Smooth muscle cell (in vitro differentiated cells): ENCODE measurements around the gene TRIM23. TPM values are rescaled to one million over a fixed set of nuclear protein-coding genes. Genes with fewer than 3 reads are reported as not detected.

Experiments used
- DNase-seq: peaks from one replicate; lab custom pipeline; 2025; ENCODE audit not compliant: unreplicated experiment; lab: John Stamatoyannopoulos, UW
- H2AFZ ChIP-seq: fragments of 200-600 bp; sonication (generic); 2 replicates; pipeline ENCODE4 v1.6.0; 2016; ENCODE audit warnings: antibody characterized with exemption, low read depth, mild to moderate bottlenecking
- H3F3A ChIP-seq: fragments of 200-600 bp; sonication (generic); 2 replicates; pipeline ENCODE4 v1.6.0; 2017; ENCODE audit warnings: antibody characterized with exemption, low read depth
- H3K27ac ChIP-seq: fragments of 200-600 bp; sonication (generic); 2 replicates; pipeline ENCODE4 v1.5.1; 2016; ENCODE audit warnings: low read depth, mild to moderate bottlenecking
- H3K27me3 ChIP-seq: fragments of 200-600 bp; sonication (generic); 2 replicates; pipeline ENCODE4 v1.6.1; 2016; ENCODE audit warnings: low read depth, mild to moderate bottlenecking
- H3K36me3 ChIP-seq: fragments of 200-600 bp; sonication (generic); 2 replicates; pipeline ENCODE4 v1.5.1; 2016; ENCODE audit warnings: low read depth
- H3K4me1 ChIP-seq: fragments of 200-600 bp; sonication (generic); 2 replicates; pipeline ENCODE4 v1.5.1; 2016; ENCODE audit warnings: low read depth
- H3K4me2 ChIP-seq: fragments of 200-600 bp; sonication (generic); 2 replicates; pipeline ENCODE4 v1.6.0; 2016; ENCODE audit warnings: mild to moderate bottlenecking
- H3K4me3 ChIP-seq: fragments of 200-600 bp; sonication (generic); 2 replicates; pipeline ENCODE4 v1.5.1; 2016; ENCODE audit warnings: mild to moderate bottlenecking
- H3K79me2 ChIP-seq: fragments of 200-600 bp; sonication (generic); 2 replicates; pipeline ENCODE4 v1.6.0; 2016; ENCODE audit warnings: low read depth, mild to moderate bottlenecking
- H3K9ac ChIP-seq: fragments of 200-600 bp; sonication (generic); 2 replicates; pipeline ENCODE4 v1.6.0; 2016; ENCODE audit warnings: low read depth
- H3K9me3 ChIP-seq: fragments of 200-600 bp; sonication (generic); replicated peaks from 2 replicates; pipeline ENCODE4 v1.5.1; 2016; ENCODE audit warnings: low read depth
- H4K20me1 ChIP-seq: fragments of 200-600 bp; sonication (generic); 2 replicates; pipeline ENCODE4 v1.6.0; 2016; ENCODE audit warnings: low read depth
- WGBS: methylation state at CpG from one replicate; pipeline ENCODE4 v1.1.7; 2016; ENCODE audit warnings: low lambda C conversion rate; 5-methylcytosine and 5-hydroxymethylcytosine counted together
- polyA plus RNA-seq: library from polyadenylated mRNA; unstranded; fragments of >200 nt; fragmentation: Nextera tagmentation; extraction: Ambion mirVana; gene quantifications from 2 replicates; pipeline ENCODE4 v1.2.1, GENCODE V29; 2016
- total RNA-seq: library from RNA; depleted of rRNA; stranded (reverse); fragments of >200 nt; gene quantifications from 2 replicates; pipeline ENCODE4 v1.2.3, GENCODE V29; 2014
- TF ChIP-seq, protein P1 (sequence below): fragments of 200-600 bp; sonication (generic); IDR thresholded peaks from 2 replicates; pipeline ENCODE4 v1.5.1; 2017; ENCODE audit warnings: borderline replicate concordance, mild to moderate bottlenecking, antibody characterized with exemption; ENCODE audit not compliant: insufficient read depth, poor library complexity, severe bottlenecking

TRIM23 gene
- total and polyA plus RNA-seq, 2 experiments from 2014 or later = 9.8 to 25.1 TPM

DNA sequence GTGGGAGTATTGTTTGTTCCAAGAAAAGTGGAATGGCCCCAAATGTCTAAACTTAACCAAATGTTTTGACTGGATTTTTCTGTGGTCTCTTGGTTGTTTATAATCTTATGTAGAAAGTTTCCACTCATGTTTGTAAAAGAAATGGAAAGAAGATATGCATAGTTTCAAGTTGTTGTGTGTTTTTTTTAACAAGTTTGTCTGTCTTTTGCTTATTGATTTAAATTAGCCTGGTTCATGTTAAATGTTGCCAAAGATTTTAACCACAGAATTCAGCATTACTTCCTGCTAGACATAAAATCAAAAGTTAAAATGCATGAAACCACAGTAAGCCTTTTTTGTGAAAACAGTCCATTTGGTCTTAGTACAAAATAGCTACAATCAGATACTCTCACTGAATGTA, 47.0 kb downstream of the TRIM23 start:
- no peak overlapping the region for H2AFZ ChIP-seq
- no peaks in the 10 kb centered on the region for H3F3A ChIP-seq
- TF ChIP-seq, protein P1, sequence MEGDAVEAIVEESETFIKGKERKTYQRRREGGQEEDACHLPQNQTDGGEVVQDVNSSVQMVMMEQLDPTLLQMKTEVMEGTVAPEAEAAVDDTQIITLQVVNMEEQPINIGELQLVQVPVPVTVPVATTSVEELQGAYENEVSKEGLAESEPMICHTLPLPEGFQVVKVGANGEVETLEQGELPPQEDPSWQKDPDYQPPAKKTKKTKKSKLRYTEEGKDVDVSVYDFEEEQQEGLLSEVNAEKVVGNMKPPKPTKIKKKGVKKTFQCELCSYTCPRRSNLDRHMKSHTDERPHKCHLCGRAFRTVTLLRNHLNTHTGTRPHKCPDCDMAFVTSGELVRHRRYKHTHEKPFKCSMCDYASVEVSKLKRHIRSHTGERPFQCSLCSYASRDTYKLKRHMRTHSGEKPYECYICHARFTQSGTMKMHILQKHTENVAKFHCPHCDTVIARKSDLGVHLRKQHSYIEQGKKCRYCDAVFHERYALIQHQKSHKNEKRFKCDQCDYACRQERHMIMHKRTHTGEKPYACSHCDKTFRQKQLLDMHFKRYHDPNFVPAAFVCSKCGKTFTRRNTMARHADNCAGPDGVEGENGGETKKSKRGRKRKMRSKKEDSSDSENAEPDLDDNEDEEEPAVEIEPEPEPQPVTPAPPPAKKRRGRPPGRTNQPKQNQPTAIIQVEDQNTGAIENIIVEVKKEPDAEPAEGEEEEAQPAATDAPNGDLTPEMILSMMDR = no peak
- no peaks in the 10 kb centered on the region for H3K36me3 ChIP-seq
- H3K79me2 ChIP-seq = no peaks in the 10 kb centered on the region
- no peaks in the 10 kb centered on the region for H3K4me1 ChIP-seq
- no peak overlapping the region for H3K4me2 ChIP-seq
- H3K9ac ChIP-seq = no peak overlapping the region
- H3K4me3 ChIP-seq = no peak overlapping the region
- H3K9me3 ChIP-seq = no peaks in the 10 kb centered on the region
- H4K20me1 ChIP-seq = peaks cover 6% of the 10 kb centered on the region
- peak overlapping the region; percentile 28 for H3K27ac ChIP-seq
- no peaks in the 10 kb centered on the region for H3K27me3 ChIP-seq
- DNase-seq = no peak

DNA sequence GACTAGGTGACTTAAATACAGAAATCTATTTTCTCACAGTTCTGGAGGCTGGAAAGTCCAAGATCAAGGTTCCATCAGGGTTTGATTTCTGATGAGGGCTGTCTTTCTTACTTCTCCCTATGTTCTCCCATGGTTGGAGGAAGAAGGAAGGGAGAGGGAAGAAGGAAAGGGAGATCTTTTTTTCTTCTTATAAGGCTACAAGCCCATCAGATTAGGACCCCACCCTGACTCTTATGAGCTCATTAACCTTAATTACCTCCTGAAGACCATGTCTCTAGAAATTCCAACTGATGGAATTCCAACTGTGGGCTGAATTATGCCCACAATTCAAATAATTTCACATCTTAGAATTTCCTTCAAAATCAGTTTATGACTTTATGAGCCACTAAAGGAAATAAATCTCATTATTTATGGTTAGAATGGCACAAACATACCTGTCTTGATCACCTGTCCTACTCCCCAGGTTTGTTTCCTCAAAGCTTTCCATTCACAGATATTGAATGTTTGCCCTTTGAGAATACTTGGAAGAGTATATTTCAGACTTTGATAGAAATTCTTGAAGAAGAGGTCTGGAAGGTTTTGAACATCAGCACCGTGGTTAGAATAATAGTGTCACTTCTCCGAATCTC, 53.4 kb downstream of the TRIM23 start:
- no peaks in the 10 kb centered on the region for H3K4me1 ChIP-seq
- no peaks in the 10 kb centered on the region for H3K27me3 ChIP-seq
- DNase-seq = no peak
- H3F3A ChIP-seq = no peaks in the 10 kb centered on the region
- peaks cover 20% of the 10 kb centered on the region for H3K79me2 ChIP-seq
- no peaks in the 10 kb centered on the region for H3K9me3 ChIP-seq
- H3K4me2 ChIP-seq = no peak overlapping the region
- no peak overlapping the region for H3K4me3 ChIP-seq
- peaks cover 5% of the 10 kb centered on the region for H4K20me1 ChIP-seq
- 94% methylated on average over 2 of the region's 2 CpGs for WGBS
- no peak overlapping the region for H2AFZ ChIP-seq
- no peak overlapping the region for H3K9ac ChIP-seq
- H3K27ac ChIP-seq = no peak overlapping the region
- H3K36me3 ChIP-seq = no peaks in the 10 kb centered on the region
- TF ChIP-seq, protein P1 = no peak

DNA sequence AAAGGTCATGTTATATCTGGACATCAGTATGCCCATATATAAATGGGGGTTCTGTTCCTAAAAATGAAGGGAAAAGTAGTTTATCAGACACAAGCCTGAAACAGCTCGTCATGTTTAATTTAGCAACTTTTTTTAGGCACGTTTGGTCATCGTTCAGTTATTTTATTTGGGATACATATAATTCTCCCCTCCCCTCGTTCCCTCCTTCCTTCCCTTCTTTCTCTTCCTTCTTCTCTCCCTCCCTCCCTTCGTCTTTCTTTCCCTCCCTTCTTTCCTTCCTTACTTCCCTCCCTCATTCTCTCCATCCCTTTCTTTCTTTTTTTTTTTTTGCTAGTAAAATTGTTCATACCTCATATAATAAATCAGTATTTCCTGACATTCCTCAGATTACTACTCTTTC, 57.6 kb downstream of the TRIM23 start:
- H2AFZ ChIP-seq = no peak overlapping the region
- H3K4me3 ChIP-seq = no peak overlapping the region
- no peaks in the 10 kb centered on the region for H3K9me3 ChIP-seq
- no peak overlapping the region for H3K9ac ChIP-seq
- H3K36me3 ChIP-seq = no peaks in the 10 kb centered on the region
- TF ChIP-seq, protein P1 = no peak
- H3K27ac ChIP-seq = no peak overlapping the region
- no peak for DNase-seq
- no peaks in the 10 kb centered on the region for H3K27me3 ChIP-seq
- 87% methylated on average over 5 of the region's 5 CpGs for WGBS
- no peak overlapping the region for H3K4me2 ChIP-seq
- no peaks in the 10 kb centered on the region for H3F3A ChIP-seq
- H3K4me1 ChIP-seq = peaks cover 17% of the 10 kb centered on the region
- H4K20me1 ChIP-seq = no peaks in the 10 kb centered on the region
- peaks cover 55% of the 10 kb centered on the region for H3K79me2 ChIP-seq

DNA sequence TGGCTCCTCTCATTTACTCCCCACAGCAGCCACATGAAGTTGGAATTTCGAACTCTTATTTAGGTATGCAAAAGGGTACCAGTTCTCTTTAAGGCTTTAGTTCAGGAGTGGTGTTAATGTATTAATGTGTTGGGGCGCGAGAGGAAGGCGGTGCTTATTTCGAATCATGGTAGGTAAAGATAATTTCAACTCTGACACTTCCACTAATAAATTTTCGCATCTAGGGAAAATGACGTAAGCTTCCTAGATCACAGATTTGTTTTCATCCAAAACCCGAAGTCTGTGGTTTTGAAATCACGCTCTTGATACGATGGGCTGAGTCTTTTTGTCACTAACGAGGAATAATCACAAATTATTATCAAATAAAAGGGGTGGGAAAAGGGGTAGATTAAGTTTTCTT, 60.4 kb downstream of the TRIM23 start:
- H3K27ac ChIP-seq = peak overlapping the region; percentile 95
- no peaks in the 10 kb centered on the region for H3K36me3 ChIP-seq
- peaks cover 60% of the 10 kb centered on the region for H3K79me2 ChIP-seq
- peak overlapping the region; percentile 98 for H2AFZ ChIP-seq
- WGBS = 33% methylated on average over 11 of the region's 11 CpGs
- H3K27me3 ChIP-seq = no peaks in the 10 kb centered on the region
- H3K9ac ChIP-seq = peak overlapping the region; percentile 97
- H3F3A ChIP-seq = no peaks in the 10 kb centered on the region
- no peaks in the 10 kb centered on the region for H4K20me1 ChIP-seq
- peaks cover 17% of the 10 kb centered on the region for H3K4me1 ChIP-seq
- H3K9me3 ChIP-seq = no peaks in the 10 kb centered on the region
- no peak for DNase-seq
- TF ChIP-seq, protein P1 = no peak
- peak overlapping the region; percentile 98 for H3K4me2 ChIP-seq
- H3K4me3 ChIP-seq = peak overlapping the region; percentile 95
